Body of pancreas (tissue), 4 donors: ENCODE data around the gene USP21. TPM values are rescaled to one million over a fixed set of nuclear protein-coding genes. Genes with fewer than 3 reads are reported as not detected.

Experiments
- ATAC-seq: fragments of 150-250 bp; one replicate; pipeline ENCODE4 v1.9.1; 2016
- DNase-seq, 4 donors: peaks; one replicate each; pipeline ENCODE4 v3.0.0-alpha.2; 2019
- H3K27ac ChIP-seq, 4 donors: fragments of 200-600 bp; sonication (generic); 1 replicate in 3 of 4; 2 replicates in 1 of 4; pipeline versions ENCODE4 v1.5.1 to v1.6.1; 2016 to 2019; ENCODE audit warnings: mild to moderate bottlenecking in 1 of 4, mixed read lengths in 1 of 4, moderate library complexity in 1 of 4
- H3K27me3 ChIP-seq, 2 donors: fragments of 200-600 bp; sonication (generic); one replicate each; pipeline ENCODE4 v1.6.0; 2016; ENCODE audit warnings: mild to moderate bottlenecking in 1 of 2
- H3K36me3 ChIP-seq, 2 donors: fragments of 200-600 bp; sonication (generic); replicated peaks in 1 of 2; 2 replicates each; pipeline ENCODE4 v1.5.1; 2016; ENCODE audit warnings: low read depth in 2 of 2; ENCODE audit not compliant: insufficient read depth in 1 of 2
- H3K4me1 ChIP-seq: fragments of 200-600 bp; sonication (generic); one replicate; pipeline ENCODE4 v1.6.0; 2016
- H3K4me3 ChIP-seq, 2 donors: fragments of 200-600 bp; sonication (generic); 1 replicate in 1 of 2; 2 replicates in 1 of 2; pipeline ENCODE4 v1.5.1; 2016 to 2019
- H3K9me3 ChIP-seq, 3 donors: fragments of 200-600 bp; sonication (generic); 1 replicate in 2 of 3; 2 replicates in 1 of 3; pipeline ENCODE4 v1.5.1; 2016
- CTCF ChIP-seq, 7 experiments: fragments of 450-650 bp in 4 of 7; fragments of 200-600 bp in 3 of 7; sonication (generic) in 3 of 7; IDR thresholded peaks; one replicate each; pipeline ENCODE4 v1.5.1; 2016 to 2019; ENCODE audit warnings: antibody characterized with exemption in 7 of 7
- POLR2A ChIP-seq, 3 donors: fragments of 450-650 bp; IDR thresholded peaks; one replicate each; pipeline ENCODE4 v1.6.1; 2016; ENCODE audit warnings: antibody characterized with exemption in 3 of 3, mild to moderate bottlenecking in 2 of 3
- WGBS, 2 donors: methylation state at CpG; one replicate each; pipeline ENCODE4 v1.1.5; 2017; 5-methylcytosine and 5-hydroxymethylcytosine counted together
- intact Hi-C: fragments of 100-400 bp; cut with DNase I; formaldehyde crosslinking; loops from one replicate; pipeline ENCODE4 v1.15.1; 2023
- total RNA-seq, 2 donors: library from RNA; depleted of rRNA; stranded (reverse); fragments of >200 nt; gene quantifications; one replicate each; pipeline ENCODE4 v1.1.0, GENCODE V29; 2016

Gene USP21
- total RNA-seq, 2 donors from 2014 or later, result 17.8 to 21.0 TPM

GRCh38 chr1:161177936-161178244 is 18.6 kb downstream of the USP21 start:
- ATAC-seq (peak; percentile 1), DNase-seq (no peak)
- TF ChIP-seq POLR2A (IDR thresholded peaks at IDR 0.05) (no peak), CTCF (IDR thresholded peaks at IDR 0.05) (no peak)
- no peaks in the 10 kb centered on the region for H3K9me3 ChIP-seq
- no peaks in the 10 kb centered on the region for H3K27me3 ChIP-seq
- H3K4me1 ChIP-seq, result peaks cover 33% of the 10 kb centered on the region
- H3K27ac ChIP-seq, result peak overlapping the region; percentile 81 to 93 (median 91)
- peaks cover 0 to 10% of the 10 kb centered on the region in 2 donors for H3K36me3 ChIP-seq
- 17 to 23% methylated on average over 9 of the region's 9 CpGs for WGBS, 2 donors
- H3K4me3 ChIP-seq, result no peak overlapping the region
- intact Hi-C loops, result no loop called here

- intact Hi-C loops, result no loop called here
- DNase-seq, result no peak
- Histone ChIP-seq H3K4me3 (no peak overlapping the region), H3K27ac (no peak overlapping the region), H3K9me3 (no peaks in the 10 kb centered on the region), H3K27me3 (no peaks in the 10 kb centered on the region), H3K4me1 (peaks cover 26% of the 10 kb centered on the region), H3K36me3 (peaks cover 0 to under 1% of the 10 kb centered on the region in 2 donors)
- ATAC-seq, result no peak
- 83 to 89% methylated on average over 3 of the region's 3 CpGs for WGBS, 2 donors
- no peak for TF ChIP-seq POLR2A (IDR thresholded peaks at IDR 0.05)
- TF ChIP-seq CTCF (IDR thresholded peaks at IDR 0.05), result no peak
Observed at GRCh38 chr1:161179698-161180097, 20.4 kb downstream of the USP21 start.

GRCh38 chr1:161180639-161181038 is 21.3 kb downstream of the USP21 start:
- Histone ChIP-seq H3K36me3 (no peaks in the 10 kb centered on the region), H3K4me3 (no peak overlapping the region), H3K27me3 (no peaks in the 10 kb centered on the region), H3K9me3 (no peaks in the 10 kb centered on the region), H3K4me1 (peaks cover 21% of the 10 kb centered on the region), H3K27ac (no peak overlapping the region)
- TF ChIP-seq POLR2A (IDR thresholded peaks at IDR 0.05) (no peak), CTCF (IDR thresholded peaks at IDR 0.05) (peak in 2 of 7 experiments; percentile 4 to 26)
- no peak for DNase-seq
- intact Hi-C loops, result no loop called here
- 30 to 64% methylated on average over 1 of the region's 1 CpG for WGBS, 2 donors
- ATAC-seq, result no peak

- H3K4me3 ChIP-seq, result no peak overlapping the region
- H3K27me3 ChIP-seq, result no peaks in the 10 kb centered on the region
- intact Hi-C loops, result no loop called here
- H3K4me1 ChIP-seq, result peaks cover 9% of the 10 kb centered on the region
- DNase-seq, result no peak
- H3K9me3 ChIP-seq, result no peaks in the 10 kb centered on the region
- WGBS, 2 donors, result 69 to 88% methylated on average over 1 of the region's 1 CpG
- no peak for TF ChIP-seq CTCF (IDR thresholded peaks at IDR 0.05)
- TF ChIP-seq POLR2A (IDR thresholded peaks at IDR 0.05), result no peak
- H3K27ac ChIP-seq, result no peak overlapping the region
- ATAC-seq, result no peak
- H3K36me3 ChIP-seq, result no peaks in the 10 kb centered on the region
Observed at GRCh38 chr1:161182214-161182613, 22.9 kb downstream of the USP21 start.

- Histone ChIP-seq H3K9me3 (no peaks in the 10 kb centered on the region), H3K4me3 (no peak overlapping the region), H3K36me3 (no peaks in the 10 kb centered on the region), H3K27ac (peak overlapping the region in 1 of 4 donors; percentile 69), H3K4me1 (no peaks in the 10 kb centered on the region), H3K27me3 (no peaks in the 10 kb centered on the region)
- intact Hi-C loops, result no loop called here
- DNase-seq, result peak in 3 of 4 donors; percentile 51 to 82 (median 56)
- ATAC-seq, result peak; percentile 54
- 15 to 26% methylated on average over 3 of the region's 3 CpGs for WGBS, 2 donors
- peak in 1 of 3 donors; percentile 13 for TF ChIP-seq POLR2A (IDR thresholded peaks at IDR 0.05)
- TF ChIP-seq CTCF (IDR thresholded peaks at IDR 0.05), result no peak
Observed at GRCh38 chr1:161185282-161185682, 26.0 kb downstream of the USP21 start.
